GM10266 (cell line): ENCODE data around the gene NDUFAF8.

ENCODE experiments used
- DNase-seq: peaks from one replicate; pipeline ENCODE4 v3.0.0; 2012; ENCODE audit errors: extremely low spot score
- CTCF ChIP-seq: IDR thresholded peaks from 2 replicates; pipeline ENCODE4 v1.5.1; 2012; ENCODE audit warnings: mild to moderate bottlenecking, low read depth; ENCODE audit not compliant: control insufficient read depth, insufficient read depth; ENCODE audit errors: missing control alignments

NDUFAF8 gene

GRCh38 chr17:81246343-81246670 is 7.2 kb downstream of the NDUFAF8 start:
- no peak for DNase-seq
- TF ChIP-seq CTCF: no peak

GRCh38 chr17:81246679-81247338 is 7.7 kb downstream of the NDUFAF8 start:
- TF ChIP-seq CTCF: no peak
- no peak for DNase-seq

- no peak for DNase-seq
- TF ChIP-seq CTCF: no peak
These were observed 8.3 kb downstream of the NDUFAF8 start for GRCh38 chr17:81247339-81247990.

GRCh38 chr17:81248649-81249048 is 9.5 kb downstream of the NDUFAF8 start:
- TF ChIP-seq CTCF: no peak
- DNase-seq: no peak

GRCh38 chr17:81249223-81250040 is 10.3 kb downstream of the NDUFAF8 start:
- TF ChIP-seq CTCF: no peak
- no peak for DNase-seq

GRCh38 chr17:81250286-81251093 is 11.4 kb downstream of the NDUFAF8 start:
- no peak for DNase-seq
- TF ChIP-seq CTCF: no peak
